Spleen (tissue), 7 donors: ENCODE data around the gene LCE7A.

Experiments
- POLR2A ChIP-seq, 3 donors: fragments of 450-650 bp; IDR thresholded peaks; one replicate each; pipeline ENCODE4 v1.5.1; 2017; ENCODE audit warnings: antibody characterized with exemption in 3 of 3, mild to moderate bottlenecking in 1 of 3
- POLR2AphosphoS5 ChIP-seq, 3 donors: sonication (generic); formaldehyde crosslinking; IDR thresholded peaks; one replicate each; pipeline ENCODE4 v1.5.1; 2017; ENCODE audit warnings: antibody characterized with exemption in 3 of 3
- TF ChIP-seq, protein P1 (sequence below), 11 experiments: fragments of 200-600 bp in 7 of 11; fragments of 450-650 bp in 4 of 11; sonication (generic) in 4 of 11; IDR thresholded peaks in 8 of 11; conservative IDR thresholded peaks in 3 of 11; 1 replicate in 7 of 11; 2 replicates in 4 of 11; pipeline versions ENCODE4 v1.4.0 to v1.8.0; 2016 to 2021; ENCODE audit warnings: antibody characterized with exemption in 11 of 11, inconsistent platforms in 4 of 11, mild to moderate bottlenecking in 1 of 11
- donor health status: DM: no; HTN: no; CAD: no; lungs with moderate emphysema.
- donor health status: DM: no; HTN: no; CAD: no.
- donor health status: DM: no; HTN: no; CAD: no.

GRCh38 chr1:152878042-152878441 lies 18.2 kb downstream of the LCE7A start, which contains the start of gene SMCP:
- TF ChIP-seq, protein P1, sequence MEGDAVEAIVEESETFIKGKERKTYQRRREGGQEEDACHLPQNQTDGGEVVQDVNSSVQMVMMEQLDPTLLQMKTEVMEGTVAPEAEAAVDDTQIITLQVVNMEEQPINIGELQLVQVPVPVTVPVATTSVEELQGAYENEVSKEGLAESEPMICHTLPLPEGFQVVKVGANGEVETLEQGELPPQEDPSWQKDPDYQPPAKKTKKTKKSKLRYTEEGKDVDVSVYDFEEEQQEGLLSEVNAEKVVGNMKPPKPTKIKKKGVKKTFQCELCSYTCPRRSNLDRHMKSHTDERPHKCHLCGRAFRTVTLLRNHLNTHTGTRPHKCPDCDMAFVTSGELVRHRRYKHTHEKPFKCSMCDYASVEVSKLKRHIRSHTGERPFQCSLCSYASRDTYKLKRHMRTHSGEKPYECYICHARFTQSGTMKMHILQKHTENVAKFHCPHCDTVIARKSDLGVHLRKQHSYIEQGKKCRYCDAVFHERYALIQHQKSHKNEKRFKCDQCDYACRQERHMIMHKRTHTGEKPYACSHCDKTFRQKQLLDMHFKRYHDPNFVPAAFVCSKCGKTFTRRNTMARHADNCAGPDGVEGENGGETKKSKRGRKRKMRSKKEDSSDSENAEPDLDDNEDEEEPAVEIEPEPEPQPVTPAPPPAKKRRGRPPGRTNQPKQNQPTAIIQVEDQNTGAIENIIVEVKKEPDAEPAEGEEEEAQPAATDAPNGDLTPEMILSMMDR (IDR thresholded peaks at IDR 0.05 in 8 of 11, conservative IDR thresholded peaks at IDR 0.05 in 3 of 11) = no peak
- no peak for TF ChIP-seq POLR2AphosphoS5 (IDR thresholded peaks at IDR 0.05)
- no peak for TF ChIP-seq POLR2A (IDR thresholded peaks at IDR 0.05)
